ENCODE measurements around the gene GPR84.

GPR84 gene

GRCh38 chr12:54390668-54391551 is 26.6 kb upstream of the GPR84 start:
- peak; percentile 65 for DNase-seq

DNA sequence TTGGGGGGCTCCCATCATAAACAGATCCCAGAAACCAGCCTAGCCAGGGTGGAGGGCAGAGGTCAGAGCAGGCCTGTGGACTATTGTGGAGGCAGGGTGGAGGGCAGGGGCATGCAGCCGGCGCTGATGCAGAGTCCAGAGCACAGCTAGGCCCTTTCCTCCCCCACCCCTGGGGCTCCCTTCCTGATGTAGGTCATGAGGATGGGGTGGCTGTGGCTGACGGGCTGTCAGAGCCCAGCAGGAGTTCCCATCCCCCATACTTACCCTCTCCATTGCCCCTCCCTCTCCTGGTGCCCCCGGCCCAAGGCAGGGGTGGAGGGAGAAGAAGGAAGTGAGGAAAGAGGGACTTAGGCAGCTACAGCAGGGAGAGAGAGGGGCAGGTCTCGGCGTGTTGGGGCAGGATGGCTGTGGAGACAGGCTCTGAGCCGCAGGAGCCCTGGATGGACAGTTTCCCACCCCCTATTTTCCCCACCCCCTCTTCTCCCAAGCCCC is 25.9 kb upstream of the GPR84 start:
- DNase-seq, result no peak

GRCh38 chr12:54389607-54390175 is 25.4 kb upstream of the GPR84 start:
- no peak for DNase-seq

DNA sequence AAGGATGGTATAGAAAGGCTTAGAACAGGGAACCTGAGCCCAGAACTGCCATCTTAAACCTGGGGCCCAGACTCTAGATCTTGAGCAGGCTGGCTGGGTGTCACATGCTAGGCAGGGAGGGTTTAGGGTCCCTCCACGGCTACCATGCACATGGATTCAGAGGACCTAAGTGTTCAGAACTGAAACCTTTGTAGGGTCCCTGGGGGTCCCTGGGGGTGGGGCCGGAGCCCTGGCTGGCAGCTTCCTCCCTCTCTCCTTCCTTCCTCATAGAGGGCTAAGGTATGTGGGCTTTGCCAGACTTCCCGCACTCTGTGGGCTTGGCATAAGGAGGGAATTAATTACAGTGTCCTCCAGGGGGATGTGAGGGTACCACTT is 24.8 kb upstream of the GPR84 start:
- no peak for DNase-seq

- no peak for DNase-seq
Measured at GRCh38 chr12:54388237-54389133, 24.2 kb upstream of the GPR84 start.

- no peak for DNase-seq
Measured at GRCh38 chr12:54387114-54387467, 22.8 kb upstream of the GPR84 start.

DNA sequence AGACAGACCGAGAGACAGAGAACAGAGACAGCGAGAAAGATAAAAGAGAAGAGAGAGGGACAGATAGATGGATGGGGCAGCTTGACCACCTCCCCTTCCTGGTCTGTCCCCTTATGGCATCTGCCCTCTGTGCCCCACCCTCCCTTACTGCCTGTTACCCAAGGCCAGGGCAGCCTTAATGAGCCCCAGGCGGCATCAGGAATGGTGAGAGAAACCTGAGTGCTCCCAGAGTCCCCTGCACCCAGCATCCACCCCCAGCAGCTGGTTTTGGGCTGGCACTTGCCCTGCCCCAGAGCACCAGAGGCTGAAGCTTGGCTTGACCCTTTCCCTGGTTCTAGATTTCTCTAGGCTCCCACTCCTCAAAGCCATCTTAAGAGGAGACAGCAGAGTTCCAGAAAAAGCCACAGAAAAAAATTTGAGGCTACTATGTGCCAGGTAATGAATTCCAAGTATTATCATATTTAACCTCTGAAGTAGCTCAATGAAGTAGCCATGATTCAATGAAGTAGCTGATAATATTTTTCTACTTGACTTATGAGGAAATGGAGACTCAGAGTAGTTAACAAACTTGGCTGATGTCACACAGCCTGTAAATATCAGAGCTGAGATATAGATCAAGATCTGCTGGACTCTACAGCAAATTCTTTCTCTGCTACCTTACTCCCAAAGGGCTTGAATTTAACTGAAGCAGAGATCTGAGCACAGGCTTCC is 22.3 kb upstream of the GPR84 start:
- DNase-seq, result no peak

DNA sequence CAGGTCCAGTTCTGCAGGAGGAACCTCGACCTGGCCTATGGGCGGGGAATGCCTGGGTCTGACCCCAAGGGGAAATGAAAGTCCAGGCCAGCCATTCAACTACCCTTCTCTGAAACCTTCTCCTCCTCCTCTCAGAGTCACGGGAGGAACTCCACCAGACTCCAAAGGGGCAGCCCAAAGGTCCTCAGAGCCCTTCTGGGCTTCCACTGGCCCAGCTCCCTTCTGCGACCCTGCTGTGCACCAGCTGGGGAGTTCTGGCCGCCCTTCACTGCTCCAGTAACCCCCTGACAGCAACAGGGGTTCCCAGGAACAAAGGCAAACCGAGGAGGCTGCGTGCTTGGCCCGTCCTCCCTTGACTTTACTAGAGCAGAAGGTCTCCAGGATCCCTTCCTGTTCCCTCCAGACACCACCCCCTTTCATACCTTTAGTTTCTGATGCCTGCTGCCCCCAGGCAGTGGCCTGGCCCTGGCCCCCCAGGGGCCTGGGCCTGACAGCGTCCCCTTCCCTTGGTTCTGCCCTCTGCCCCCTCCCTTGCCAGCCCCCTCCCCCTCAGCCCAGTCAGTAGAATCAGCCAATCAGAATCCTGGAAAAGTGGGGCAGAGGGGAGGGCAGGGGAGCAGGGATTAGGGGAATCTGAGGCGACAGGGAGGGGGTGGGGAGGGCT is 21.1 kb upstream of the GPR84 start:
- DNase-seq, result no peak

DNA sequence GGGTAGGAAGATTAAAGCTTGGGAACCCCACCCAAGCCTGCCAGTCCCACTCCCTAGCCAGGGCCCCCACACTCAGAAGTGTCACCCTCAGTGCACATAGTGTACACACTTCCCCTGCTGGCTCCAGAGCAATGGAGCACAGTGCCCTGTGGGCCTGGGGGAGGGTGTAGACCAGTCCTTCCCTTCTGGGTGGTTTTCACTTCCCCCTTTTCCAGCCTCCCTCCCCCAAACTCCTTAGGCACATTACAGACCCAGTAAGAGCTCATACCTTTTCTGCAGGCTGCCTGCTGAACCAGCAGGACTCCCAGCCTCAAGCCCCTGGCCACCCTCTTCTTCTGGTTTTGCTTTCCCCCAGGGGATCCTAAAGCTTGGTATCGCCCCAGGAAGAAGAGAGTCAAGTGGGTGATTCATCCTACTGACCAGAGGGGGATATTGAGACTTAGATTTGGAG is 20.3 kb upstream of the GPR84 start, which contains the start of gene ZNF385A:
Gene ZNF385A (minus strand): TSS at position 143 of the 451 bp plus-strand sequence. CDS start 219 bp downstream, outside the sequence.
- no peak for DNase-seq

GRCh38 chr12:54383041-54383609 is 18.8 kb upstream of the GPR84 start:
- DNase-seq, result no peak

GRCh38 chr12:54381136-54381535 is 16.9 kb upstream of the GPR84 start:
- no peak for DNase-seq

DNA sequence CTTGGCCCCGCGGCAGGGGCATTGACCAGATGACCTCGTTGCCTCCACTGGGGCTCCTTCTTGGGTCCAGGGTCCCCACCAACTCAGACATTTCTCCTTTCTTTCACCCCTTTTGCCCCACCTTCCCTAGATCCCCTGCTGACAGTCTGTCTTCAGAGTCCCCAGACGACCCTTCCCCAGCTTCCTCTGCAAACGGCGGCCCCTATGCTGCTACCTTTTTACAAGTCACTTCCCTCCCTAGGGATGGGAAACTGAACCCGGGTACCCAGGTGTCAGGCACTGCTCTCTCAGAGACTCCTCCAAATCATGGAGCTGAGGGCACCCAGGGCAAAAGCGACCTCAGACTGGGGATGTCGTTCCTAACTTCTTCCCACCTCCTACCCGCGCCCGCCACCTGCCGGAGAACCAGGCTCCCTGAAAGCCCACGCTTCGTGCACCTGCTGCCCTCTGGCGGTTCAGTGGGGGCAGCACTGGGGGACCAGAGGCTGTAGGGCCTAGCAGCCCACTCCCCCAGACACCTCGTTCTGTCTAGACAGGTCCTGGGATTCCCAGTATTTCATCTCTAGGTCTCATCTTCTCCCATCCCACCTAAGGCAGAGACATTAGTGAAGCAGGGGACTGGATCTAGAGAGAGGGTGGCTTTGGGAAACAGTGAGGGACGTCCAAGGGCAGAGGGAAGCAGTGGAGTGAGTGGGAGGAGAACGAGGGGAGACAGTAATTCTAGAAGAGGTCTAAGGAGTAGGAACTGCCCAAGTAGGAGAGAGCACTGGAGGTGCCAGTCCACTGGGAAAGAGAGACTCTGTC is 15.3 kb upstream of the GPR84 start:
- DNase-seq, result peak; percentile 90

GRCh38 chr12:54378796-54379397 is 14.6 kb upstream of the GPR84 start:
- DNase-seq, result no peak

GRCh38 chr12:54377797-54378515 is 13.7 kb upstream of the GPR84 start:
- DNase-seq, result no peak

- no peak for DNase-seq
Measured at GRCh38 chr12:54377007-54377406, 12.7 kb upstream of the GPR84 start.

DNA sequence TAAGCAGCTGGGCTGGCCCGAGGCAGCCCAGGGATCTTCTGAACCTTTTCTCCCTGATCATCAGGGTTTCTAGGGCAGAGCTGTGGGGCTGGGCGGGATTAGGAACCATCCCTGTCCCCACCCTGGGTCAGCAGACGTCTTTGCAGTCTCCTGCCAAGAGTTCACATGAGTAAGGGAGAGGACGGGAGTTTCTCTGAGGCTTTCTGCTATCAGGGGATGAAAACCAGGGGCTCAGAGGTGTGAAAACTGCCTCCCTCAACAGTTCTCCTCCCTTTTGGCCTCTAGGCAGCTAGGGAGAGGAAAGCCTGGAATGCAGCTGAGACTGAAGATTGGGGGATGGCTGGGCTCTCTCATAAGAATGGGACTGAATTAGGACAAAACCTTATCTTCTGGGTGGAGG is 12.3 kb upstream of the GPR84 start:
- DNase-seq, result no peak

DNA sequence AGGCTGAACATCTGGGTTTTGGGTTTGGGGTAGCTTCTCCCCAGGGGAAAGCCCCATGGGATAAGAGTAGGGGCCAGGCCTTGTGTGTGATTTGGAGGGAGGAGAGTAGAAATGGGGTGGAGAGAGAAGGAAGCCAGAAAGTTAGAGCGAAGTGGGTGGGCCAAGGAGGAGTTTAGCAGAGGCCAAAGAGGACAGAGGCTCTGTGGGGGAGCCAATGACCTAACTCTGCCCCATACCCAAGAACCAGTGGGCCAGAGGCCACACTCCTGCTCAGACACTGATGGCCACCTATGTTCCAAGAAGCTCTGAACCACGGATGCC is 10.9 kb upstream of the GPR84 start:
- no peak for DNase-seq

DNA sequence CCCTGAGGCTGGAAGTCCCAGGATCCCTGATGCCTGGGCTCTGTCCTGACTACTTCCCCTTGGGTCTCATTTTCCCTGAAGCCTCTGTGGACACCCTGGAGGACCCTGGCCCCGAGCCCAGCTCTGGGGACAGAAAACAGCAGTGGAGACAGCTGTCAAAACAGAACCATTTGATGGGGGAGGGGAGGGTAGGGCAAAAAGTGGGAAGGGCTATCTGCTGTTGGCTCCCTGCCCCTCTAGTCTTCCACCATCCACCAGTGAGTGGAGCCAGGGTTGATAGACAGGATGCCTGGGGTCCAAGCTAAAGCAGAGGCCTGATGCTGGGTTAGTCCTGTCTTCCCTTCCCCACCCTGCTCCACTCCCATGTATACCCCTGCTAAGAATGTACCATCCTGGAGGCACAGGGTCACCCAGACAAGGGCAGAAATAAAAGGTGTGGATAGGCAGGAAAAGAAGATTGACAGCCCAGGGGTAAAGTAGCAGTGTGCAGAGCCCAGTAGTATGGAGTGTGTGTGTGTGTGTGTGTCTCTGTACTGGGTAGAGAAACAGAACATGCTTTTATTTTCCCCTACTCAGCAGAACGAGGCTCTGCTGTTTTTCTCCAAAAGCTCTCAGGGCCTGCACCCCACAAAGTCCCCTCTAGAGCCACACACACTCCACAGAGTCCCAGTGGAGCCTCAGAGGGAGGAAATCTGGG is 10.4 kb upstream of the GPR84 start:
- DNase-seq, result no peak
